HepG2 (cell line): ENCODE measurements around the gene FGF2. TPM values are rescaled to one million over a fixed set of nuclear protein-coding genes. Genes with fewer than 3 reads are reported as not detected.

Experiments used
- ATAC-seq: fragments of 200-7000 bp; cut with Tn5 transposase; 3 replicates; pipeline ENCODE4 v1.9.1; 2020; ENCODE audit warnings: mild to moderate bottlenecking, moderate library complexity
- BruUV-seq: library from RNA; stranded (reverse); fragments of 400-500 nt; replicated peaks from 2 replicates; lab custom pipeline; 2021; lab: Mats Ljungman, UMichigan
- CTCF ChIA-PET: fragments of 300-600 bp; formaldehyde crosslinking; extraction: SDS; loops from one replicate; lab custom pipeline; 2021; ENCODE audit warnings: low total read pairs, inconsistent platforms, low intra/inter-chr PET ratio; lab: Yijun Ruan, JAX
- POLR2A ChIA-PET: fragments of 350-600 bp; sonication (Branson Sonifier 250); formaldehyde crosslinking; loops from one replicate; lab custom pipeline; 2020; ENCODE audit warnings: antibody characterized with exemption, inconsistent platforms; lab: Yijun Ruan, JAX
- DNase-seq: peaks from one replicate; pipeline ENCODE4 v3.0.0-alpha.2; 2015; ENCODE audit warnings: low spot score
- FAIRE-seq: peaks from 3 replicates; lab custom pipeline; 2011; peaks lifted over from hg19 to GRCh38; lab: Jason Lieb, UNC
- H2AFZ ChIP-seq: one replicate; pipeline ENCODE4 v1.6.1; 2011; ENCODE audit warnings: low read length, inconsistent platforms
- H3K27ac ChIP-seq: fragments of 300-600 bp; 3 replicates; pipeline ENCODE4 v1.8.0; 2011; ENCODE audit warnings: mixed run types, mild to moderate bottlenecking, mixed read lengths, low read length, inconsistent platforms; ENCODE audit not compliant: insufficient read depth; ENCODE audit errors: extremely low read length
- H3K27me3 ChIP-seq, 2 experiments: fragments of 200-600 bp in 1 of 2; 2 replicates in 1 of 2; 3 replicates in 1 of 2; pipeline versions ENCODE4 v1.6.0 to v1.8.0; 2011; ENCODE audit warnings: low read length in 2 of 2, mild to moderate bottlenecking in 2 of 2, moderate library complexity in 2 of 2, inconsistent platforms in 1 of 2; ENCODE audit not compliant: insufficient read depth in 2 of 2, control insufficient read depth in 1 of 2
- H3K36me3 ChIP-seq, 2 experiments: fragments of 200-600 bp in 1 of 2; replicated peaks in 1 of 2; 2 replicates in 1 of 2; 3 replicates in 1 of 2; pipeline versions ENCODE4 v1.5.1 to v1.8.0; 2011; ENCODE audit warnings: low read length in 2 of 2, inconsistent platforms in 1 of 2; ENCODE audit not compliant: insufficient read depth in 2 of 2, control insufficient read depth in 1 of 2
- H3K4me1 ChIP-seq: 2 replicates; pipeline ENCODE4 v1.5.1; 2012; ENCODE audit warnings: low read length, inconsistent platforms; ENCODE audit not compliant: insufficient read depth
- H3K4me2 ChIP-seq: 2 replicates; pipeline ENCODE4 v1.6.0; 2011; ENCODE audit warnings: low read depth, low read length, inconsistent platforms
- H3K4me3 ChIP-seq, 3 experiments: fragments of 200-600 bp in 1 of 3; sonication (generic), shearing (Covaris generic) in 1 of 3; replicated peaks in 1 of 3; 2 replicates each; pipeline ENCODE4 v1.5.1; 2011 to 2016; ENCODE audit warnings: low read length in 3 of 3, inconsistent platforms in 2 of 3, low read depth in 2 of 3, mild to moderate bottlenecking in 2 of 3, control low read depth in 1 of 3, mixed read lengths in 1 of 3; ENCODE audit not compliant: insufficient read depth in 1 of 3
- H3K79me2 ChIP-seq: one replicate; pipeline ENCODE4 v1.6.1; 2011; ENCODE audit warnings: low read length, inconsistent platforms; ENCODE audit not compliant: insufficient read depth
- H3K9ac ChIP-seq: 2 replicates; pipeline ENCODE4 v1.6.0; 2011; ENCODE audit warnings: mild to moderate bottlenecking, low read depth, low read length, inconsistent platforms; ENCODE audit not compliant: insufficient read depth
- H3K9me3 ChIP-seq: 2 replicates; pipeline ENCODE4 v1.5.1; 2012; ENCODE audit warnings: mild to moderate bottlenecking, low read length
- H4K20me1 ChIP-seq: 2 replicates; pipeline ENCODE4 v1.6.0; 2011; ENCODE audit warnings: inconsistent platforms, mild to moderate bottlenecking, low read length, moderate library complexity; ENCODE audit not compliant: insufficient read depth
- NFATC3 ChIP-seq: sonication (generic); formaldehyde crosslinking; IDR thresholded peaks from 2 replicates; pipeline ENCODE4 v1.5.1; 2020; ENCODE audit warnings: mild to moderate bottlenecking, missing genetic modification reagents
- PRDM15 ChIP-seq: sonication (generic); formaldehyde crosslinking; IDR thresholded peaks from 2 replicates; pipeline ENCODE4 v1.4.0; 2020; ENCODE audit warnings: missing genetic modification reagents
- RBAK ChIP-seq: sonication (generic); formaldehyde crosslinking; IDR thresholded peaks from 2 replicates; pipeline ENCODE4 v1.5.1; 2020; ENCODE audit warnings: mild to moderate bottlenecking, missing genetic modification reagents
- SNAPC2 ChIP-seq: sonication (generic); formaldehyde crosslinking; IDR thresholded peaks from 2 replicates; pipeline ENCODE4 v1.8.1; 2022; ENCODE audit warnings: mild to moderate bottlenecking, missing genetic modification reagents
- SRY ChIP-seq: sonication (generic); formaldehyde crosslinking; IDR thresholded peaks from 2 replicates; pipeline ENCODE4 v1.8.0; 2022; ENCODE audit warnings: mild to moderate bottlenecking, missing genetic modification reagents
- ZNF142 ChIP-seq: sonication (generic); formaldehyde crosslinking; IDR thresholded peaks from 2 replicates; pipeline ENCODE4 v1.4.0; 2020; ENCODE audit warnings: missing genetic modification reagents
- WGBS: methylation state at CpG from one replicate; pipeline ENCODE4 v1.1.6; 2017; ENCODE audit warnings: low lambda C conversion rate; 5-methylcytosine and 5-hydroxymethylcytosine counted together
- in situ Hi-C: cut with HindIII; loops from 2 replicates; pipeline ENCODE4 v1.10.0; 2017; ENCODE audit warnings: low pct_unique_long_range_greater_than_20kb; ENCODE audit not compliant: extremely low pct_ligation_motif_present
- intact Hi-C: fragments of 100-400 bp; cut with micrococcal nuclease; formaldehyde crosslinking; loops from one replicate; pipeline ENCODE4 v1.10.0; 2022; ENCODE audit not compliant: unreplicated experiment
- polyA plus RNA-seq, 8 experiments: library from polyadenylated mRNA; depleted of rRNA in 3 of 8; stranded (reverse) in 7 of 8; unstranded in 1 of 8; fragments of >200 nt; fragmentation: Illumina TruSeq in 4 of 8; extraction: Trizol in 4 of 8; gene quantifications; 2 replicates each; pipeline versions ENCODE4 v1.2.1 to v1.2.3, GENCODE V29; 2011 to 2016; ENCODE audit warnings: low read depth in 4 of 8, missing spikeins in 1 of 8, mixed read lengths in 1 of 8; ENCODE audit not compliant: insufficient read depth in 1 of 8
- total RNA-seq, 5 experiments: library from RNA; depleted of rRNA; stranded (reverse); fragments of >200 nt; fragmentation: Illumina TruSeq; extraction: Trizol; gene quantifications; 2 replicates each; pipeline ENCODE4 v1.2.3, GENCODE V29; 2016; ENCODE audit warnings: low read depth in 1 of 5

Gene FGF2
- total and polyA plus RNA-seq, 2 of the 13 experiments (the other 11 are each of a cell fraction or from before 2014, with no cell fraction given), result 0.01 to 0.02 TPM

- BruUV-seq, result no TSS peak
- Histone ChIP-seq H3K4me1 (peaks cover 13% of the 10 kb centered on the region), H4K20me1 (no peaks in the 10 kb centered on the region), H3K4me3 (no peak overlapping the region), H3K4me2 (no peak overlapping the region), H3K36me3 (no peaks in the 10 kb centered on the region), H3K27me3 (no peaks in the 10 kb centered on the region), H3K9me3 (no peaks in the 10 kb centered on the region), H3K9ac (no peak overlapping the region)
- ChIA-PET POLR2A (no interaction called here), CTCF (no interaction called here)
- no peak for ATAC-seq
- intact Hi-C loops, result no loop called here
- DNase-seq, result no peak
- WGBS, result 6% methylated on average over 1 of the region's 1 CpG
- in situ Hi-C loops, result no loop called here
- TF ChIP-seq NFATC3 (CRISPR knock-in tag), result no peak
- TF ChIP-seq SRY (CRISPR knock-in tag), result no peak
- TF ChIP-seq PRDM15 (CRISPR knock-in tag), result peak; percentile 70; the same call in 1 of the 2 replicates
- TF ChIP-seq, all 625 proteins: peak for 1
- no peak overlapping the region for H2AFZ ChIP-seq
- FAIRE-seq, result no peak
- H3K27ac ChIP-seq, result no peak overlapping the region
- no peaks in the 10 kb centered on the region for H3K79me2 ChIP-seq
These were observed 38.7 kb upstream of the FGF2 start for GRCh38 chr4:122787940-122788339.

DNA sequence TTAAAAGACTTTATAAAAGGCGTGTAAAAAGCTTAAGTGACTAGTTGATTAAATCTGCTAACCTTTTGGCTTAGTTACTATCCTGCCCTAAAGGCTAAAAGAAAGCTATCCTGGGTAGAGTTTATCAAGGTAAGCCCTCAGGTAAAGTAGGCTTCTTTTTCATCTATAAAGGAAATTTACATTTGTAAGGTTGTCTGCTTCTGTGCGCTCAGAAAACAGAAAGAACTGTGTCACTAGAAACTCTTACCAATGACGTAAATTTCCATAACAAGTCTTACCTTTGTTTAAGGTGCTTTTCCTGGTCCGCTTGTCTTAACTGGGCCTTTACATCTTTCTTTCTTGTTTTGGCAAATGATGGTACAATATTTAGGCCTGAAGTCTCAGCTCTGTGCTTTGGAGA lies 37.7 kb upstream of the FGF2 start:
- ATAC-seq, result no peak
- no peak overlapping the region for H3K9ac ChIP-seq
- H4K20me1 ChIP-seq, result no peaks in the 10 kb centered on the region
- H3K79me2 ChIP-seq, result no peaks in the 10 kb centered on the region
- H3K36me3 ChIP-seq, result no peaks in the 10 kb centered on the region
- no peak overlapping the region for H3K4me3 ChIP-seq
- no peak overlapping the region for H3K27ac ChIP-seq
- H3K9me3 ChIP-seq, result no peaks in the 10 kb centered on the region
- intact Hi-C loops (no loop called here), in situ Hi-C loops (no loop called here)
- no peak overlapping the region for H3K4me2 ChIP-seq
- peaks cover 3% of the 10 kb centered on the region for H3K4me1 ChIP-seq
- TF ChIP-seq SNAPC2 (CRISPR knock-in tag) (no peak), ZNF142 (no peak), RBAK (no peak)
- BruUV-seq, result no TSS peak
- WGBS, result 69% methylated on average over 4 of the region's 4 CpGs
- CTCF ChIA-PET, result no interaction called here
- no peak for FAIRE-seq
- no peak for DNase-seq
- H2AFZ ChIP-seq, result no peak overlapping the region
- POLR2A ChIA-PET, result no interaction called here
- H3K27me3 ChIP-seq, result no peaks in the 10 kb centered on the region
